GM12864 (cell line): ENCODE data around the gene LYSMD1.

Experiments used
- DNase-seq: peaks from one replicate; pipeline ENCODE4 v3.0.0-alpha.2; 2011; ENCODE audit warnings: low read depth
- H3K4me3 ChIP-seq: 2 replicates; pipeline ENCODE4 v1.5.1; 2011; ENCODE audit warnings: mild to moderate bottlenecking, low read depth, low read length, control low read depth
- TF ChIP-seq, protein P1 (sequence below): IDR thresholded peaks from 2 replicates; pipeline ENCODE4 v1.5.1; 2011; ENCODE audit warnings: low read depth, mild to moderate bottlenecking, moderate library complexity, low read length, control low read depth, inconsistent platforms; ENCODE audit errors: missing control alignments

Gene LYSMD1

DNA sequence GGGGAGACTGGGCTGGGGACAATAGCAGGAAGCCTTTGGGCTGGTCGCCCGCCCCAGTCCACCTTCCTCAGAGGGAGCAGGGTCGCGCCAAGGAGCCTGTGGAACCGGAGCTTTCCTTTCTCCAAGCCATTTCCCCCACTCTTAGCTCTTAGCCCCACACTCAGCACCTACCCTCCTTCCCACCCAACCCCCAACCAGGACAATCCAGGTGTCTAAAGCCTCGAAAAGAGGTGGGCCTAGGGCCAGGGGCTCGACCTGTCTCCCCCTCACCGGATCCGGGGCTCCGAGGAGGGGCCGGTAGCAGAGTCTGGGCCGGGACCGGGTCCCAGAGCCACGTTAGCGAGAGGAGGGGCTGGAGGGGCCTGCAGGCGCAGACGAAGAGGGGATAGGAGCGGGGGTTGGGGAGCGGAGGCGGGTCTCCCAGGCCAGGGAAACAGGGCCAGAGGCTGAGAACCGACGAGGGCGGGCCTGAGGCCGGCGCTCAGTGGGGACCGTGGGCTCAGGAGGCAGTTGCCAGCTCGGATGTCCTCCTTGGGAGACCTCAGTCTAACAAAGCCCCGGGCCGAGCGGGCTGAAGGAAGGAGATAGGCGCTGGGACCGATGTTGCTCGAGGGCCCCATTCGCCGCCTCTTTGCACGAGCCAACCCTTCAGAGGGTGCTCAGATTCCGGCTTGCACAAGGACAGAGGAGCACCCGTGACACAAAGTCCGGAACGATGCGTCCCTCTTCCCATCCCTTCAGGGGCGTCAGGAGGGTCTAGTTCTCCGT, 20.2 kb downstream of the LYSMD1 start:
- DNase-seq = no peak
- H3K4me3 ChIP-seq = no peak overlapping the region
- TF ChIP-seq, protein P1, sequence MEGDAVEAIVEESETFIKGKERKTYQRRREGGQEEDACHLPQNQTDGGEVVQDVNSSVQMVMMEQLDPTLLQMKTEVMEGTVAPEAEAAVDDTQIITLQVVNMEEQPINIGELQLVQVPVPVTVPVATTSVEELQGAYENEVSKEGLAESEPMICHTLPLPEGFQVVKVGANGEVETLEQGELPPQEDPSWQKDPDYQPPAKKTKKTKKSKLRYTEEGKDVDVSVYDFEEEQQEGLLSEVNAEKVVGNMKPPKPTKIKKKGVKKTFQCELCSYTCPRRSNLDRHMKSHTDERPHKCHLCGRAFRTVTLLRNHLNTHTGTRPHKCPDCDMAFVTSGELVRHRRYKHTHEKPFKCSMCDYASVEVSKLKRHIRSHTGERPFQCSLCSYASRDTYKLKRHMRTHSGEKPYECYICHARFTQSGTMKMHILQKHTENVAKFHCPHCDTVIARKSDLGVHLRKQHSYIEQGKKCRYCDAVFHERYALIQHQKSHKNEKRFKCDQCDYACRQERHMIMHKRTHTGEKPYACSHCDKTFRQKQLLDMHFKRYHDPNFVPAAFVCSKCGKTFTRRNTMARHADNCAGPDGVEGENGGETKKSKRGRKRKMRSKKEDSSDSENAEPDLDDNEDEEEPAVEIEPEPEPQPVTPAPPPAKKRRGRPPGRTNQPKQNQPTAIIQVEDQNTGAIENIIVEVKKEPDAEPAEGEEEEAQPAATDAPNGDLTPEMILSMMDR = no peak

DNA sequence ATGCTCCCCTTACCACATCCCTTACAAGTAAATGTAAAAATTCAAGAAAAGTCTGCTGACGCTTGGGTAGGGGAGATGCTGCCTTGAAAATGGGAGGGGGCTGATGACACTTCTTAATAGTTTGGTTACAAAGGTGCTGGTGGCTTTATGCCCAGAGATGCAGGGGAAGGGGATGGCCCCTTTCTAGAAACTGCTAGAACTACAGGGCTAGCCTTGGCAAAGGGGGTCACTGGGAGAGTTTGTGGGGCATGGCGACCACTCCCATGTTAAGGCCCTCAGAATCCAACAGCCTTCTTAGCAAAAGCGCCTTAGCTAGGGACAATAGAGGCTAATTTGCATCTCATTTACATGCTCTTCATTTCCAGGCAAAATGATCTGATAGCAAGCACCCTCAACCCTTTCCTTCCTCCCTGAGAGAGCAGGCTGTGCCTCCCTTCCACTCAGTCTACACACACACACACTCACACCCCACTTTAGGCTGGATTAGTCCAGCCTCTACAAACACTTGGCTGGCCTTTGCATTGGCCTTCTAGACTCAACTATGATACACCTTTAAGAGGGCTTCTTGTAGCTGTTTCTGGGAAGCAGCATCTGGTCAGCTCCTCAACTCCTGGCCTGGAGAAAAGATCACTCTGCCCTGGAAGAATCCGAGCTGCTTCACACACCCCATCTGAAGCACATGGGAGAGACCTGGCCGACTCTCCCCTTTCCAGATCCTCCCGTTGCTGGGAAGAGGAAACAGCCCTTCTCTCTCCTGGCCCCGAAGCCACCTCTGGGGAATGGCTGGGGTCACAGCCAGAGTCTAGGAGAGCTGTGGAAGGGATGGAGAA, 21.0 kb downstream of the LYSMD1 start:
- TF ChIP-seq, protein P1 = no peak
- no peak for DNase-seq
- H3K4me3 ChIP-seq = no peak overlapping the region

DNA sequence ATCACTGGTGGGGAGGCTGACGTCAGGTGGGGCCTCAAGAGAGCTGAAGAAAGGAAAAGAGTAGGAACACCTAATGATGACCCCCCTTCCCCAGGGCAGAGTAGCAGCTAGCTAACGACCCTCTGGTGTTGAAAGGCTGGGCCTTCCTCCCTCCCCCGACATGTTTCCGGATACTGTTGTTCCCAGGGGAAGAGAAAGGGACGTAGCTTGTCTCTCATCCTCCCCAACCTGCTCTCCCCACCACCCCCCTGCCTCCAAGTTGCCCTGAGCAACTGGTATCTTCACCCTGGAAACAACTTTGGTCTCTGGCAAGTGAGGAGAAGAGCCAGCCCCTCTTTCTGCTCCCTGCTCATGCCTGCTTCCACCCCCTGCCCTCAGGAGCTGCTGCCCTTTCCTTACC, 21.7 kb downstream of the LYSMD1 start:
- no peak overlapping the region for H3K4me3 ChIP-seq
- no peak for DNase-seq
- TF ChIP-seq, protein P1 = no peak

- TF ChIP-seq, protein P1 = no peak
- no peak overlapping the region for H3K4me3 ChIP-seq
- DNase-seq = no peak
Observed at GRCh38 chr1:151143057-151143435, 22.7 kb downstream of the LYSMD1 start.

DNA sequence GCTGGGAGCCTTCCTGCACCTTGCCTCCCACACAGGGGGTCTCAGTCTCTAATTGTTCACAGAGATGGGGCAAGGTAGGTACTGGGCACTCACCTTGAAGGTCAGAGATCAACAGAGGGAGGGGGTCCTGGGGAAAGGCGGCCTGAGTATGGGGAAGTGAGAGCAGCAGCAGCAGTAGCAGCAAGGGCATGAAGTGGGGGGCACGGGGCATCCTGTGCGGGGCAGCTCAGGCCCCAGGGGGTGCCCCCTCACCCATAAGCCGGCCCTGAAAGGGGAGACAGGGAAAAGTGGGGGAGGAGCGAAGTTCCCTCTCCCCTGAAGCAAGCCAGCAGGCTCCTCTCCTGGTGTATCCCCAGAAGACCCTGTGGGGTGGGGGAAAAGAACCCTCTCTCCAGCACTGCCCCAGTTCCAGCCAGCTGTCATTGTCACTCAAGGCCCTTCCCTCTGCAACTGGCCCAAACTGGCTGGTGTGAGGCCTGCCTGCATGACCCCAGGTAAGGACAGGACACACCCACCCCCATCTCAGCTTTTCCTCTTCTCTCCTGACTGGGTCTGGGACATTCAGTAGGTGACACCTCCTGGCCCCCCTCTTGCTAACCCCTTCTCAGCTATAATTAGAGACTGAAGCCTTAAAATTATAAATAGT, 23.2 kb downstream of the LYSMD1 start:
- no peak for DNase-seq
- H3K4me3 ChIP-seq = no peak overlapping the region
- TF ChIP-seq, protein P1 = no peak

GRCh38 chr1:151137789-151138188, 27.9 kb downstream of the LYSMD1 start:
- TF ChIP-seq, protein P1 = no peak
- no peak for DNase-seq

More at GRCh38 chr1:151137789-151138188, 27.9 kb downstream of the LYSMD1 start:
- H3K4me3 ChIP-seq = no peak overlapping the region
